NCI-H526 (cell line): ENCODE results near the gene PCSK6.
A peak's percentile ranks its signal among the peaks of the same experiment; 100 is the strongest.
"Not testable (repeated sequence)": the region's sequence is repeated elsewhere in the genome, so short reads cannot be mapped to it uniquely, and the experiment has no call there.

Source experiments
- DNase-seq, 2 experiments: peaks; one replicate each; lab custom pipeline; 2025; lab: John Stamatoyannopoulos, UW

The PCSK6 gene

DNA sequence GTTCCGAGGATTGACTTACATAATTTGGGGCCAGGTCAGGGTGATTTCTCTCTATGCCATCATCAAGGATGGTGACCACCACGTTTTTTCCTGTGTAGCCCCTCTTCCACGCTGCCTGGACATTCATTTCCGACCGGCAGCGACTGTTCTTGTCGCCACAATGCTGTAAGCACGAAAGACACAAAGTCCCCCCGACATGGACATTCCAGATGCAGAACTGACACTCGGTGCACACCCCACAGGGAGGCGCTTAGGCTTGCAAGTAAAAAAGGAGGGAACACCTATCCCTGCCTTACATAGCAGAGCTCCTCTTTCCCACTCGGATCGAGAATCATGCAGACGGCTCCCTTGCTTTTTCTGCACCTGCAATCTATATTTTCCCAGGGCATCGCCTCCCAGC, 58.2 kb downstream of the PCSK6 start:
- DNase-seq, result peak; percentile 23 to 37

DNA sequence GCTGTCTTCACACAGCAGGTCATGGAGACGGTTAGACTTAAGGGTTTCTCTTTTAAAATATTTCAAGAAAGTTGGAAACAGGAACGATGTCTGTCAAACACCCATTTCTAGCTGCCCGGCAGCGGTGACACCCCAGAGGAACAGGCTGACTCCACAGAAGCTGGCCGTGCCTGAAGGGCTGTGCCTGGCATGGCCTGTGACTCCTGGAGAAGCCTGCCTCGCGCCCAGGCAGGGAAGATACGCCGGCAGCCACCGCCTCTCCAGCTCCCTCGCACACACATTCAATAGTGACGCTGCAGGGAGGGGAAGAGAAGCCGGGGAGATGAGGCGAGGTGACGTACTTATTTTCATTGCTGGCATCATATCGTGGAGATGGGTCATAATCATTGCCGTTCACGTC, 59.9 kb downstream of the PCSK6 start:
- DNase-seq, result no peak

DNA sequence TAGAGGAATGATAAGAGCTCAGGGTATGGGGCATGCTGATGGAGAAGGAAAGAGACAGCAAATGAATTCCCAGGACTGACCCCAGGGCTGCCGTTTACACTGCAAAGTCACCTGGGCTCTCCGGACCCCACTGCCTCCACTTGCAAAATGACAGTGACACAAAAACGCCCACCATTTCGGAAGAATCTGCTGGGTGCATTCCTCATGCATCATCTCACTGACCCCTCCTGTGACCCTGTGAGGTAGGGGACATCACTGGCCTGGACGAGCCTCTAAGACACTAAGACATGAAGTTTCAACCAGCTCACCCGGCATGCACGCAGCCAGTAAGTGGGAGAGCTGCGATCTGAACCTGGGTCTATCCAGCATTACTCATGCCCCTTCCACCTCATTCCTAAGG, 60.3 kb downstream of the PCSK6 start:
- no peak for DNase-seq

DNA sequence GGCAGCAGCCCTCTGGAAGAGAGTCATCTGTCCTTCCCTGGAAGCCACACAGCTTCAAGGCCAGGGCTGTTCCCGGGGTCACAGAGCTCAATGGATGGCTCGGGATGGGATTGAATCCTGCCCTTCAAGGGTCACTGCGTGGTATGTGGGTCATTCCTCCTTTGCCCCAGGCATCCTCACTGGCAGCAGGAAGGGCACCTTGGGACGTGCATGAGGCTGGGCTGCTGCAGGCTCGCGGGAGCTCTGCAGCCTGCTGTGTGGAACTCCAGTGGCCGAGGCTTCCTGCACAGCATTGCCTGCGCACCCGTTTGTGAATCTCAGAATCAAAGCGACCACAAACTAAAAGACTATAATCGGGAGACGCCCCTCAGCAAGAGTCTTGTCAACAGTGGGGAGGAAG, 60.7 kb downstream of the PCSK6 start:
- no peak for DNase-seq

DNA sequence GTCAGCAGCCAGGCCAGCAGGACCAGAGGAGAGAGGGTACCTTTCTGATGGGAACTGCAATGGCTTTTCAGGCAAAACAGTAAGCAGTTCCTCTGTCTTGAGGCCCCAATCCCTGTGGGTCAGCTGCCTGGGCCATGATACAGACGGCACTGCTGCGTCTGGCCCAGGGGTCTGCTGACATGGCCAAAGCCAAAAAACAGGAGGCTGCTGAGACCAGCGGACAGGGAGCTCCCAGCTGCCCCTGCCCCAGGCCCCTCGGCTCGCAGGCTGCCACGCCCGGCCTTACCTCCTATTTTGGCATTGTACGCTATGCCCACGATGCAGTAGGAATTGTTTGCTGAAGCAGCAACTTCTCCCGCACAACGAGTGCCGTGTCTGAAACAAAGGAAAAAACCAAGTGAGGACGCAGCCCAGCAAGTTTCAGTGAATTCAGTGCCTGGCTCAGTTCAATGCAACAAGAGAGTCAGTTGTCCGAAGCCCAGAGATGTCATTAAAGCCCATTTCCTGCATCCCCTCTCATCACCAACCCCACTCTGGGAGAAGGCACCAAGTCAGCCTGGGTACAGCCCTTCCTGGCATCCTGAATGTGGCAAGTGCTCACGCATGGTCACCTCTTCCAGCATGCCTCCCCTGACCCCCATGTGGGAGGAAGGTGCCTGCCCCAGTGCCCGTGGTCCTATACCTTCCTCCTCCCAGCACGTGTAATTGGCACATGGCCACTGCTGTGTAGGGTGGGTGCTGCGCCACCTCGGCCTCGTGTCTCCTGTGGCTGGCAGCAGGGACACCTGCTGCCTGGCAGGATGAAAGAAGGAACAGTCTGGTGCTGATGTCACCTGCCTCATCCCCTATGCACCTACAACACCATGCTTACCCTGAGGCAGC, 61.7 kb downstream of the PCSK6 start:
- no peak for DNase-seq

DNA sequence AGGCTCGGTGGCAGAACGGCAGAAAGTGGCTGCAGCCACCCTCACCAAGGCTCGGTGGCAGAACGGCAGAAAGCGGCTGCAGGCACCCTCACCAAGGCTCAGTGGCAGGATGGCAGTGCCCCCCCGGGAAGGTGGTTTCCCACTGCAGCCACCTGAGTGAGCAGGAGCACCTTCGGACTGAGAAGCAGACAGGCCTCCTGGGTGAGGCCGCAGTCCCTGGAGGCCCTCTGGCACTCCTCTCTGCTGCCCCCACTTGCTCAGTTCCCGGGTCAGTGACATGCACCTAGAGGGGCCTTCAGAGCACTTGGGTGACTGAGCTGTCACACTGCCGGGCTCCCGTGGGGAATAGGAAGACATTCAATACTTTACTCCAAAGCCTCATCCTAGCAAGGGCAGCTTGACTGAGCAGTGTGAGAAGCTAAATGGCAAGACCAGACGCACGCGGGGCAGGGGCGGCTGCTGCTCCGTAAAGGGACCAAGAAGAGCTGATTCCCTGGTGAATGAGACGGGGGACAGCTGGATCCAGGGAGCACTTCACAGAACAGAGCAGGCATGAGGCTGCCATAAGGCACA, 62.7 kb downstream of the PCSK6 start:
- DNase-seq, result no peak

DNA sequence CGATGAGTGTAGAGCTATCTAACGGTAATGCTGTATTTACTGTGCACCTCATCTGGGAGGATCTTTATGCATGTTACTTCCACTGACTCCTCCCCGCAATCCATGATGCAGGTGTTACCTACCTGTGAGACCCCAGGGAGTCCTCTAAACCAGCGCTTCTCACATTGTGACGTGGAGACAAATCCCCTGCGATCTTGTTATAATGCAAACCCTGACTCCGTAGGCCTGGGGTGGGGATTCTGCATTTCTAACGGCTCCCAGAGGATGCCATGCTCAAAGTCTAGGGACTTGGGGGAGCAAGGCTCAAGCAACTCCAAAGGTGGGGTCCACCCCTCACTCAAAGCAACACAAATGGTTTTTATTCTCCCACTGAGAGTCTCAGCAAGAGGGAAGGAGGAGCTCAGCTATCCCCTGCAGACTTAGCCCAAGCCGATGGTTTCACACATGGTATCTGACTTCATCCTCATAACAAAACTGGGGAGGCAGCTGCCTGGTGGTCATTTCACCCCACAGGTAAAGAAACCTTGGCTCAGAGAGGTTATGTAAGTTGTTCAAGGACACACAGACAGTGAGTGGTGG, 63.6 kb downstream of the PCSK6 start:
- no peak for DNase-seq

DNA sequence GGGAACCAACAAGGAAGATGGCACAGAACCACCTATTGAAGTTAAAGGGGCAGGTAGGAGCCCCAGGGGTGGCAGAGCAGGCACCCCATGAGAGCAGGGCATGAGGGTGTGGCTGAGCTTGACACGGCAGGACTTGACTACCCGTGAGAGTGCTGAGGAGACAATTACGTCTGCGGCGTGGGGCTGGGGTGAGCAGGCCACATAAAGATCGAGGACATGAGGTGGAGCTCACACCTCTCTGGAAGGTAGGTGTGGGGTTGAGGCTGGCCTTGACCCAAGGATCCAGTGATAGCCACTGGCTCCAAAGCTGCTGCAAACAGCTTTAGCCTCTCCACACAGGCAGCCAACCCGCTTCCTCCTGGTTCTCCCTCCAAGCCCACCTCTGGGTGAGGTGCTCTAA, 64.5 kb downstream of the PCSK6 start:
- no peak for DNase-seq

DNA sequence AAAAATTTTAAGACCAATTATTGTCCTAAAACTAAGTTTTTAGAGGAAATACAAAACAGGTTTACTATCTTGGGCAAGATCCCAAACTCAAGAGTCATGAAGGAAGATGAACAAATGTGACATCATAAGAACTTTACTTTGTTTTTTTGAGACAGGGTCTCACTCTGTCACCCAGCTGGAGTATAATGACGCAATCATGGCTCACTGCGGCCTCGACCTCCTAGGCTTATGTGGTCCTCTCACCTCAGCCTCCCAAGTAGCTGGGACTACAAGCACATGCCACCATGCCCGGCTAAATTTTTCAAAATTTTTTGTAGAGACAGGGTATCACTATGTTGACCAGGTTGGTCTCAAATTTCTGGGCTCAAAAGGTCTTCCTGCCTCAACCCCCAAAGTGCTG, 69.3 kb downstream of the PCSK6 start:
- no peak for DNase-seq

DNA sequence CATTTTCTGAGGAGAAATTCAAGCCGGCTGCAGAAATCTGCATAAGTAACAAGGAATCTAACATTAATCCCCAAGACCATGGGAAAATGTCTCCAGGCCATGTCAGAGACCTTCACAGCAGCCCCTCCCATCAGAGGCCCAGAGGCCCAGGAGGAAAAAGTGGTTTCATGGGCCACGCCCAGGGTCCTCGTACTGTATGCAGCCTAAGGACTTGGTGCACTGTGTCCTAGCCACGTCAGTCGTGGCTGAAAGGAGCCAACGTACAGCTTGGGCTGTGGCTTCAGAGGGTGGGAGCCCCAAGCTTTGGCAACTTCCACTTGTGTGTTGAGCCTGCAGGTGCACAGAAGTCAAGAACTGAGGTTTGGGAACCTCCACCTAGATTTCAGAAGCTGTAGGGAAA, 73.0 kb downstream of the PCSK6 start:
- not testable (repeated sequence) for DNase-seq

DNA sequence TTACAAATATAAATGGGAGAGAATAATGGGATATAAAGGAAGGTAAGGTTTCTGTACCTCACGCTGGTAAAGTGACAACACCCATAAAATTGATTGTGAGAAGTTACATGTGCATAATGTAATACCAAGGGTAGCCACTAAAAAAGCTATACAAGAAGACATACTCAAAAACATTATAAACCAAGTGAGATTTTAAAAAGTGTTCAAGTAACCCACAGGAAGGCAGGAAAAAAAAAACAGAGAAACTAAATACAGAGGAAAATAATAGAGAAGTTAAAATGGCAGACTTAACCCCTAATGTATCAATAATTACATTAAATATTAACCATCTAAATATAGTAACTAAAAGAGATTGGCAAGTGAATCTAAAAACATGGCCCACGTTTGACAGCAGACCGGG, 76.3 kb downstream of the PCSK6 start:
- no peak for DNase-seq

DNA sequence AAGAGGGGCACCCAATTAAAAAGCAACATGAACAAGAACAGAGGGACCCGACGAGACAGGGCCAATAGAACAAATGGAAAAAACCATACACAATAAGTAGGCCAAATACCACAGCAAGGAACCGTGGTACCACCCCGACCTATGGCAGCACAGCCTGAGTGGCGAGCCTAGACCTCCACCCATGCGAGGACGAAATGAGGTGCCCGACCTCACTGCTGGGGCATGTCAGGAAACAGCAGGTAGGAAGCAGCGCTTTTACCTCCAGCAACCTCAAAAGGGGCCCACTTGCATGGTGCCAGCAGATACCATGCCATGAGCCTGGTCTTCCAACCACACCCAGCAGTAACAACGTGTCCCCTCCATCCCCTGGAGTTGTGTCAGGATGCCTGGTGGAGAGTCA, 77.9 kb downstream of the PCSK6 start:
- DNase-seq, result no peak

DNA sequence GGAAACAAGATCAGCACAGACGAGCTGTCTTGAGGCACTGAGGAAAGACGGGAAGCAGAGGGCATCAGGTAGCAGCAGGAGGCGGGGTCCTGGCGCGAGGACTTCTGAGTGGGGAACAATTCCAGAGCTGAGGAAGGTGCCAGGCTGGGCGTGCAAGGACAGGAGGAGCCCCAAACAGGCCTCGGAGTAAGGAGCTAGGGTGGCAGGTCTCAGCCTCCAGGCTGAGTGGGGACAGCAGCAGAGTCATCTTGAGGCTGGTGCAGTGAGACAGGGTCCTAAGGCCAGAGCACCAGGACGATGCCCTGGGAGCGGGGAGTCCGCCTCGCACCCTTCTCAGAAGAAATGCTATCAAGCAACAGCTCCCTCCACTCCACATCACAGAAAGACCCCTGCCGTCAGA, 78.4 kb downstream of the PCSK6 start:
- DNase-seq, result no peak

DNA sequence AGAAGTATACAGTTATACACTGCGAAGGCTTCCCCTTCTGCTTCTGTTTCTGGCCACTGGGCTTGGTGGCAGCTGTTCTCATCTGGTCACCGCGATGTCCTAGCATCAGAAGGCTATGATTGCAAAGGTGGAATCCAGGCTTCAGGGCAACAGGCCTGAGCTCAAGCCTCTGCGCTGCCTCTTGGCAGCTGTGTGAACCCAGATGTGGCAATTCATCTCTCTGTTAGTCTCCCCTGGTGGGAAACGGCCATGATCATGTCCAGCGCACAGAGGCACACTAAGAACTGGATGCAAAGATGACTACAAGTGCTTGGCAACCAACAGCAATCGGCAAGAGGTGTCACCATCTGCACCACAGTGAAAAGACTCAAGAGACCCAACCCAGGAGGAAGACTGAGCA, 78.9 kb downstream of the PCSK6 start:
- no peak for DNase-seq

DNA sequence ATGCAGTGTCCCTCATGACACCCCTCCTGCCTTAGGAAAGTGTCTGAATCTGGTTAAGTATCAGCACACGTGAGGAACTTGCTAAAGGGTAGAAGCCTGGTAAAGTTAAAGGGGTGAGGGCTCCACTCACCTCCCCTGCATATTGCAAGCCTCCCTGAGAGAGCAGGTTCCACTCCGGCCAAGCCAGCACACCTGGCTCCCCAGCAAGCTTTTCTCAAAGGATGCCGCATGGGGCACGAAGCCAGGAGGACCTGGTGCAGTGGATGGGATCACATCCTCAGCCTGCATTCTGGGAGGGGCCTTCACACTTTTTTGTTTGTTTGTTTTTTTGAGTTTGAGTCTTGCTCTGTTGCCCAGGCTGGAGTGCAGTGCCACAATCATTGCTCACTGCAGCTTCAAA, 79.9 kb downstream of the PCSK6 start:
- DNase-seq, result no peak

DNA sequence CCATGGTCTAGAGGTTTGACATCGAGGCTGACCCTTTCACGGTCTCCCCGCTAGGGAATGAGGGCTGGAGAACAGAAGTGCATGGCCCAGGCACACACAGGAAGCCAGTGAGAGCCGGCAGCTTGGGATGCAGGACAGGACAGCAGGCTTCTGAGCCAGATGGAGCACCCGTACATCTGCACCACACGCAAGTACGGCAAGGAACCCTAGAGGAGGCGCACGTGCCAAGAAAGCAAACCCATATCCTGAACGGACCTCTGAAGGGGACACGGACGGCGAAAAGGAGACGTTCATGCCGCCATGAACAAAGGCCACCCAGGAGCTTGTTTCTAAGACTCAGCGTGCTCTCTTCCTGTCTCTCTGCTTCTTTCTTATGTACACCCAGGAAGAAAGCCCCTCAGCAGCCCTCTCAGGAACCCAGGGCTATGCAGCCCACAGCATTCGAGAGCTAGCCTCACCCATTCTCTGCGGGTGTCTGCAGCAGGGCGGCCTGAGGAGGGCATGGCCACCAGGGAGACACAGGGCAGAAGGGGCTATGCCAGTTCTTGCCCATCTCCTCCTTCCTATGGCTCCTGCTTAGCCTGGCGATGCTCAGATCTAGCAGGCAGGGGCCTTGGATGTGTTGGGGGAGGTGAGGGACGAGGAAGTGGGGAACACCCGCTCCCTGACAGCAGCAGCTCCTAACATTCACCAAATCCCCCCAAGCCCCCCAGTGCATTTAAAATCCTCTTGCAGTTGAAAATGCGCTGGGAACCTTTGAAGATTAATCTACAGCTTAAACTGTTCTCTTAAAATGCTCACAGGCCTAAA, 81.3 kb downstream of the PCSK6 start:
- DNase-seq, result no peak

DNA sequence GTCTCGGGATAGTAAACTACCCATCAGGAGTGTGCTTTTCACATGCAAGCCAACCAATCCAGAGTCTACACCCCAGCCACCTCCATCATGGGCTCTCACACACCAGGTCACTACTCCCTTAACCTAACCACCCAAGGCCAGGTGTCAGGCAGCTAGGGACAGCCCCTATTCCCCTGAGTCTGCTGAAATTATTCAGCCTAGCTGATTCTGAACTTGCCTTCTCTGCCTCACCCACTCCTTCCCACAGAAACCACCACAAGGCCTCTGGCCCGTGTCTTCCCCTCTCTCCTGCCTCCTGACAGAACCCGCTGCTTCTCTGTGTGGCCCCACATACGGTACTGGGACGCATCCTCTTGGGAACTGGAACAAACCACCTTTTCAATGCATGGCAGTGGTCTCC, 82.1 kb downstream of the PCSK6 start:
- no peak for DNase-seq

DNA sequence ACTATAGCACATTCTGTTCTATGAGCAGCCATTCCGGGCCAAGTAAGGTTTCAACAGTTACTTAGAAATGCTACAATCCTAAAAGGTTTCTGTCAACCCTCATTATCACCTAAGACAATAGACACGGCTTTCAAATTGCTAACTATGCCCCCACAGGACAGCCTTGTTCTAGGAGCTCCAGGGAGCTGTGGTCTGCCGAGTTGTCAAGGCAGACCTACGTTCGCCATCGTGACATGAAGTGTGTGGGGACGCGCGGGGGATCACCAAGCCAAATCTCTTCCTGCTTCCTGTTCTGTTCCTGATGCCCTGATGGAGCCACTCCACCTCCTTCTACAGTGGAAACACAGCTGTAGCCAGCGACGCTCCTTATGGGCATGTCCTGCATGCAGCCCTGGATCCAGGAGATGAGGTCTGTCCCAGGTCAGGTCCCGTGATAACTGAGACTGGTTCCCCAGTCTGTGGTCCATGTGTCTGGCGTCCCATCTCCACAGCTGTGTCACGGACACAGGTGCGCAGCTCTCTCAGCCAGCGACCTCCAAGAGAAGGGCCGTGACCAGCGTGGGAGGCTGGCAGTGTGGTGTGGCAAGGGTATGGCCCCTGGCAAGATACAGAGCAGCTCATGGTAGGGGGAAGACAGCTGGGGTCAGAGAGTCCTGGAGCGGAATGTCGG, 82.8 kb downstream of the PCSK6 start:
- DNase-seq, result no peak

DNA sequence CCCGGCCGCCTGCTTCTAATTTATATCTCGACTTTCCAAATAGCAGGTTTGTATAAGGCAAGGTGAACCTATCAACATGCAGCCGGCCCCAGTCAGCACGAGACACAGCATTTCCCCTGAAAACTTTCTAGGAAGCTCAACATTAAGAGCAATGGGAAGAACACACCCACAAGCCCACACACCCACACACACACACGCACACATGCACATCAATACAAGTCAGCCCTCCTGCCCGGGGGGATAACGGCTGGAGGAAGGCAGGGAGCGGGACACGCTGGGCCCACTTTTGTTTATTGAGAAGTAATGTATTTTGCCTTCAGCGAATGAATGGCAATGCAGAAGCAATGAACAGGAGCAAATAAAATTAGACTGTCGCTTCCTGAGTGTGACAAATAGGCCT, 83.5 kb downstream of the PCSK6 start:
- DNase-seq, result no peak

DNA sequence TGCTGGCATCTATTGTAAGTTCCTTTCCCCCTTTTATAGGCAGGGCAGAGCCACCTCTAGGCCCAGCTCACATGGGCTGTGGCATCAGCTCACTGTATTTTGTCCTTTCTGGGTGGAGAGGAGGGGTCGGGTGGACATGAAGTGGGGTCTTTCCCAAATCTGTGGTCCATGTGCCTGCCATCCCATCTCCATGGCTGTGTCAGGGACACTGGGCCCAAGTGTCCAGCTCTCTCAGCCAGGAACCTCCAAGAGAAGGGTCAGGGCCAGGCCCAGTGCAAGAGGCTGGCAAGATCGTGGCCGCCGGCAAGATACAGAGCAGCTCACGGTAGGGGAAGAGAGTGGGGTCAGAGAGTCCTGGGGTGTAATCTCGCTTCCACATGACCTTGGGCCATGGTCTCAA, 85.3 kb downstream of the PCSK6 start:
- no peak for DNase-seq

DNA sequence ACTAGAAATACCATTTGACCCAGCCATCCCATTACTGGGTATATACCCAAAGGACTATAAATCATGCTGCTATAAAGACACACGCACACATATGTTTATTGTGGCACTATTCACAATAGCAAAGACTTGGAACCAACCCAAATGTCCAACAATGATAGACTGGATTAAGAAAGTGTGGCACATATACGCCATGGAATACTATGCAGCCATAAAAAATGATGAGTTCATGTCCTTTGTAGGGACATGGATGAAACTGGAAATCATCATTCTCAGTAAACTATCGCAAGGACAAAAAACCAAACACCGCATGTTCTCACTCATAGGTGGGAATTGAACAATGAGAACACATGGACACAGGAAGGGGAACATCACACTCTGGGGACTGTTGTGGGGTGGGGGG, 86.6 kb downstream of the PCSK6 start:
- DNase-seq, result not testable (repeated sequence)

DNA sequence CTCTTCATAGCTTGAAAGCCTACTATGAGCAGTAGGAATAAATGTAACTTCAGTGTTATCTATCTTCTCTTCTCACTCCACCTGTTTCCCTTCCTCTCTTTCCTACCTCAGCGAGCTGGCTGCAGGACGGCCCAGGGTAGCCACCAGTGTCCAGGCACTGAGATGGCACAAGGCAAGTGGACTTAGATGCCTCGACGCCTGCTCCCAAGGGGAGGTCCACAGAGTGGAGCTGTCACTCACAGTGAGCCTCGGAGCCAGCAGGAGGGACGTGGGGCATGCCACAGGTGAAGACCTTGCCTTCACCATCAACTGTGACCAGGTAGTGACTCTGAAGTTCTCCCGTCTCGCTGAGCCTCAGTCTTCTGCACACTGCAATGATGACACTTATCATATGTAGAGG, 88.2 kb downstream of the PCSK6 start:
- no peak for DNase-seq
